ENCODE results near the gene ZNF474.

ZNF474 gene

GRCh38 chr5:122119205-122119604 is 10.1 kb upstream of the ZNF474 start:
- no peak for DNase-seq

GRCh38 chr5:122120493-122120892 is 8.9 kb upstream of the ZNF474 start:
- no peak for DNase-seq

GRCh38 chr5:122120957-122121356 is 8.4 kb upstream of the ZNF474 start:
- no peak for DNase-seq

- no peak for DNase-seq
Observed at GRCh38 chr5:122121479-122122465, 7.6 kb upstream of the ZNF474 start.

- DNase-seq, result no peak
Observed at GRCh38 chr5:122124766-122125165, 4.6 kb upstream of the ZNF474 start.

- no peak for DNase-seq
Observed at GRCh38 chr5:122126177-122126755, 3.1 kb upstream of the ZNF474 start.

- no peak for DNase-seq
Observed at GRCh38 chr5:122126756-122127321, 2.5 kb upstream of the ZNF474 start.

- DNase-seq, result no peak
Observed at GRCh38 chr5:122130152-122130551, 806 bp downstream of the ZNF474 start.

- no peak for DNase-seq
Observed at GRCh38 chr5:122137702-122138101, 8.4 kb downstream of the ZNF474 start.

GRCh38 chr5:122138356-122138755 is 9.0 kb downstream of the ZNF474 start:
- no peak for DNase-seq

GRCh38 chr5:122140900-122141299 is 11.6 kb downstream of the ZNF474 start:
- DNase-seq, result no peak

- no peak for DNase-seq
Observed at GRCh38 chr5:122141751-122142150, 12.4 kb downstream of the ZNF474 start.

- DNase-seq, result no peak
Observed at GRCh38 chr5:122142480-122143164, 13.3 kb downstream of the ZNF474 start.

- DNase-seq, result no peak
Observed at GRCh38 chr5:122144236-122144635, 14.9 kb downstream of the ZNF474 start.

GRCh38 chr5:122145906-122146305 is 16.6 kb downstream of the ZNF474 start:
- no peak for DNase-seq

- no peak for DNase-seq
Observed at GRCh38 chr5:122149321-122150090, 20.2 kb downstream of the ZNF474 start.

- no peak for DNase-seq
Observed at GRCh38 chr5:122150215-122150614, 20.9 kb downstream of the ZNF474 start.

GRCh38 chr5:122151640-122152039 is 22.3 kb downstream of the ZNF474 start:
- DNase-seq, result no peak

GRCh38 chr5:122152266-122152900 is 23.0 kb downstream of the ZNF474 start:
- DNase-seq, result no peak

- no peak for DNase-seq
Observed at GRCh38 chr5:122153230-122153629, 23.9 kb downstream of the ZNF474 start.

GRCh38 chr5:122153774-122154173 is 24.4 kb downstream of the ZNF474 start:
- no peak for DNase-seq

GRCh38 chr5:122154491-122154890 is 25.1 kb downstream of the ZNF474 start:
- no peak for DNase-seq

Measured in stimulated activated CD4-positive, alpha-beta T cell treated with anti-CD3 and anti-CD28 coated beads, Interleukin-4, amount 100 ng/mL, for 1 hour (primary cell).